IMR-90 (cell line): Measurements from ENCODE around the gene MYO1D. TPM values are rescaled to one million over a fixed set of nuclear protein-coding genes. Genes with fewer than 3 reads are reported as not detected.

Experiments
- ATAC-seq: fragments of 200-7000 bp; cut with Tn5 transposase; 2 replicates; pipeline ENCODE4 v1.9.1; 2020; ENCODE audit warnings: low read depth, mild to moderate bottlenecking, moderate library complexity
- BruUV-seq: library from RNA; stranded (reverse); fragments of 400-500 nt; replicated peaks from 2 replicates; lab custom pipeline; 2021; lab: Mats Ljungman, UMichigan
- CTCF ChIA-PET: fragments of 300-600 bp; formaldehyde crosslinking; extraction: SDS; loops from one replicate; lab custom pipeline; 2021; ENCODE audit warnings: antibody characterized with exemption; lab: Yijun Ruan, JAX
- POLR2A ChIA-PET: fragments of 300-600 bp; sonication (Branson Sonifier 250); formaldehyde crosslinking; loops from one replicate; lab custom pipeline; 2022; ENCODE audit warnings: antibody characterized with exemption; ENCODE audit not compliant: unreplicated experiment; lab: Charles Lee
- DNase-seq: peaks from one replicate; pipeline ENCODE4 v3.0.0; 2013
- H2AFZ ChIP-seq: replicated peaks from 2 replicates; pipeline ENCODE3; 2013; ENCODE audit warnings: low read length, mild to moderate bottlenecking; ENCODE audit not compliant: poor library complexity
- H2AK5ac ChIP-seq: 2 replicates; pipeline ENCODE4 v1.6.1; 2013; ENCODE audit warnings: low read depth, low read length, inconsistent platforms
- H2AK9ac ChIP-seq: replicated peaks from 2 replicates; pipeline ENCODE3; 2013; ENCODE audit warnings: mild to moderate bottlenecking, low read depth, low read length, moderate library complexity; ENCODE audit not compliant: poor library complexity
- H2BK120ac ChIP-seq: 2 replicates; pipeline ENCODE4 v1.6.1; 2013; ENCODE audit warnings: low read depth, low read length, inconsistent platforms
- H2BK15ac ChIP-seq: 3 replicates; pipeline ENCODE4 v1.6.1; 2013; ENCODE audit warnings: low read depth, low read length, inconsistent platforms
- H2BK20ac ChIP-seq: 2 replicates; pipeline ENCODE4 v1.6.1; 2013; ENCODE audit warnings: low read depth, mild to moderate bottlenecking, inconsistent platforms, low read length, moderate library complexity
- H2BK5ac ChIP-seq: 2 replicates; pipeline ENCODE4 v1.6.1; 2013; ENCODE audit warnings: mild to moderate bottlenecking, low read depth, low read length, inconsistent platforms; ENCODE audit not compliant: poor library complexity, severe bottlenecking
- H3K14ac ChIP-seq: replicated peaks from 2 replicates; pipeline ENCODE4 v1.6.1; 2013; ENCODE audit warnings: low read depth, low read length, inconsistent platforms
- H3K18ac ChIP-seq: 2 replicates; pipeline ENCODE4 v1.6.1; 2013; ENCODE audit warnings: low read depth, low read length, control low read depth
- H3K23ac ChIP-seq: 2 replicates; pipeline ENCODE4 v1.6.1; 2013; ENCODE audit warnings: low read depth, low read length, inconsistent platforms
- H3K27ac ChIP-seq: 2 replicates; pipeline ENCODE4 v1.5.1; 2013; ENCODE audit warnings: mild to moderate bottlenecking, control low read depth, low read length; ENCODE audit not compliant: insufficient read depth
- H3K27me3 ChIP-seq: 2 replicates; pipeline ENCODE4 v1.6.1; 2013; ENCODE audit warnings: low read length; ENCODE audit not compliant: control insufficient read depth, insufficient read depth
- H3K36me3 ChIP-seq: 2 replicates; pipeline ENCODE4 v1.6.1; 2013; ENCODE audit warnings: low read length, mixed read lengths; ENCODE audit not compliant: control insufficient read depth, insufficient read depth
- H3K4ac ChIP-seq: 2 replicates; pipeline ENCODE4 v1.6.1; 2013; ENCODE audit warnings: low read depth, low read length, inconsistent platforms
- H3K4me1 ChIP-seq: 2 replicates; pipeline ENCODE4 v1.6.1; 2013; ENCODE audit warnings: low read length, mixed read lengths; ENCODE audit not compliant: control insufficient read depth, insufficient read depth
- H3K4me2 ChIP-seq: 2 replicates; pipeline ENCODE4 v1.6.1; 2013; ENCODE audit warnings: low read depth, mild to moderate bottlenecking, control low read depth, low read length, moderate library complexity
- H3K4me3 ChIP-seq: 2 replicates; pipeline ENCODE4 v1.5.1; 2013; ENCODE audit warnings: low read depth, mild to moderate bottlenecking, control low read depth, low read length, moderate library complexity; ENCODE audit not compliant: insufficient read depth
- H3K56ac ChIP-seq: 2 replicates; pipeline ENCODE4 v1.6.1; 2013; ENCODE audit warnings: low read length, inconsistent platforms; ENCODE audit not compliant: insufficient read depth; ENCODE audit errors: extremely low read depth
- H3K79me1 ChIP-seq, 2 experiments: 2 replicates each; pipeline ENCODE4 v1.6.1; 2013; ENCODE audit warnings: low read length in 2 of 2, inconsistent platforms in 1 of 2, low read depth in 1 of 2
- H3K9ac ChIP-seq: 2 replicates; pipeline ENCODE4 v1.6.1; 2013; ENCODE audit warnings: low read depth, low read length, control low read depth
- H3K9me1 ChIP-seq: 2 replicates; pipeline ENCODE4 v1.6.1; 2013; ENCODE audit warnings: low read length, inconsistent platforms; ENCODE audit not compliant: insufficient read depth
- H3K9me3 ChIP-seq: 2 replicates; pipeline ENCODE4 v1.6.1; 2013; ENCODE audit warnings: low read length; ENCODE audit not compliant: control insufficient read depth, insufficient read depth
- H4K20me1 ChIP-seq: 2 replicates; pipeline ENCODE4 v1.6.1; 2013; ENCODE audit warnings: low read length, inconsistent platforms; ENCODE audit not compliant: insufficient read depth
- H4K5ac ChIP-seq: 2 replicates; pipeline ENCODE4 v1.6.1; 2013; ENCODE audit warnings: mild to moderate bottlenecking, low read depth, low read length, control low read depth
- H4K8ac ChIP-seq, 2 experiments: 2 replicates each; pipeline ENCODE4 v1.6.1; 2013; ENCODE audit warnings: low read depth in 2 of 2, low read length in 2 of 2, control low read depth in 1 of 2, inconsistent platforms in 1 of 2
- H4K91ac ChIP-seq: 2 replicates; pipeline ENCODE4 v1.6.1; 2013; ENCODE audit warnings: low read depth, low read length, inconsistent platforms; ENCODE audit not compliant: insufficient read depth
- BHLHE40 ChIP-seq: fragments of 150-350 bp; IDR thresholded peaks from 2 replicates; pipeline ENCODE4 v1.6.1; 2016; ENCODE audit warnings: mild to moderate bottlenecking, low read depth, low read length
- MAZ ChIP-seq: IDR thresholded peaks from 2 replicates; pipeline ENCODE4 v1.6.1; 2012; ENCODE audit warnings: low read depth, mild to moderate bottlenecking, low read length, improper control_type of control experiment, moderate library complexity, borderline replicate concordance
- MXI1 ChIP-seq: IDR thresholded peaks from 2 replicates; pipeline ENCODE4 v1.6.1; 2012; ENCODE audit warnings: low read depth, mild to moderate bottlenecking, low read length, moderate library complexity, borderline replicate concordance
- POLR2A ChIP-seq: IDR thresholded peaks from 2 replicates; pipeline ENCODE4 v1.6.1; 2012; ENCODE audit warnings: mild to moderate bottlenecking, low read depth, low read length
- WGBS, 2 experiments: methylation state at CpG; one replicate each; pipeline versions ENCODE4 v1.1.5 to v1.1.7; 2013; ENCODE audit warnings: missing lambda C conversion rate in 2 of 2; ENCODE audit not compliant: insufficient read length in 1 of 2; ENCODE audit errors: extremely low coverage in 2 of 2; 5-methylcytosine and 5-hydroxymethylcytosine counted together
- dilution Hi-C: fragments of 300-500 bp; cut with HindIII; formaldehyde crosslinking; loops from one replicate; pipeline ENCODE4 v1.14.3; 2018; ENCODE audit warnings: low sequenced_read_pairs; ENCODE audit not compliant: unreplicated experiment
- in situ Hi-C: fragments of 300-500 bp; cut with MboI; formaldehyde crosslinking; loops from 3 replicates; pipeline ENCODE4 v1.14.3; 2019; ENCODE audit warnings: low sequenced_read_pairs, inconsistent platforms, mixed read lengths
- intact Hi-C: fragments of 100-400 bp; cut with micrococcal nuclease; formaldehyde crosslinking; loops from 2 replicates; pipeline ENCODE4 v1.10.0; 2022
- polyA plus RNA-seq, 3 experiments: library from polyadenylated mRNA; depleted of rRNA; stranded (reverse); fragments of >200 nt; gene quantifications; 2 replicates each; pipeline ENCODE4 v1.2.3, GENCODE V29; 2012; ENCODE audit warnings: low replicate concordance in 1 of 3
- total RNA-seq: library from RNA; depleted of rRNA; stranded (reverse); fragments of >200 nt; gene quantifications from 2 replicates; pipeline ENCODE4 v1.2.3, GENCODE V29; 2012
- TF ChIP-seq, protein P1 (sequence below): fragments of 150-350 bp; IDR thresholded peaks from 2 replicates; pipeline ENCODE4 v1.6.1; 2016; ENCODE audit warnings: low read depth, mild to moderate bottlenecking, low read length, moderate library complexity, borderline replicate concordance

The MYO1D gene
- total and polyA plus RNA-seq, 2 of the 4 experiments (the other 2 are of a cell fraction) = 0.63 to 0.90 TPM

DNA sequence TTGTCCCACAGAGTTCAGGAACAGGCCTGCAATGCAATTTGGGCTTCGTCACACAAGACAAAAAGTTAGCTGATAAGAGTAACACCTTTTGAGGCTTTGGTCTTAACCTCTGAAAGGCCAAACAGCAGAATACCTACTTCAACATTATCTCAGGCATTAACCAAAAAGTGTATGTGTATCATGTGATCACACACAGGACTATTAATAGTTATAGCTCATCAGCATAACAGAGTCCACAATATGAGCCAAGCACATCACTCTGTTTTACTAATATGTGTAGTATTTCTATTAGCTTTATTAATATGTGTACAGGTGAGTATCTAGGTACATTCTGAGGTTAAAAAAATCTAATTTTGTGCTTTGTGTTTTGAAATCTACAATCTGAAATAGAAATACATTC is 30.8 kb downstream of the MYO1D start:
- Histone ChIP-seq H3K23ac (no peak overlapping the region), H3K27ac (no peak overlapping the region), H3K4me2 (no peak overlapping the region), H3K4ac (no peak overlapping the region), H3K56ac (no peak overlapping the region), H3K4me1 (no peaks in the 10 kb centered on the region), H2BK120ac (no peak overlapping the region), H4K5ac (no peak overlapping the region), H3K36me3 (no peaks in the 10 kb centered on the region), H3K9ac (no peak overlapping the region), H4K8ac (no peak overlapping the region), H2AK9ac (no peak overlapping the region), H2BK20ac (no peak overlapping the region), H3K14ac (no peak overlapping the region), H4K20me1 (no peaks in the 10 kb centered on the region), H3K18ac (no peak overlapping the region), H3K27me3 (no peaks in the 10 kb centered on the region; the same call in 1 of the 2 replicates), H3K9me1 (no peaks in the 10 kb centered on the region), H3K79me1 (no peaks in the 10 kb centered on the region), H4K91ac (no peak overlapping the region), H2BK5ac (no peak overlapping the region), H2BK15ac (no peak overlapping the region), H3K4me3 (no peak overlapping the region), H3K9me3 (no peaks in the 10 kb centered on the region), H2AFZ (no peak overlapping the region), H2AK5ac (no peak overlapping the region)
- DNase-seq (no peak), ATAC-seq (no peak)
- intact Hi-C loops (no loop called here), dilution Hi-C loops (no loop called here), in situ Hi-C loops (no loop called here)
- CTCF ChIA-PET = interaction anchor here (0.6 kb wide), 1 partner anchor 180 kb away, joined by 3 read pairs; no protein-coding TSS in a partner anchor
- BruUV-seq = no TSS peak
- TF ChIP-seq, protein P1, sequence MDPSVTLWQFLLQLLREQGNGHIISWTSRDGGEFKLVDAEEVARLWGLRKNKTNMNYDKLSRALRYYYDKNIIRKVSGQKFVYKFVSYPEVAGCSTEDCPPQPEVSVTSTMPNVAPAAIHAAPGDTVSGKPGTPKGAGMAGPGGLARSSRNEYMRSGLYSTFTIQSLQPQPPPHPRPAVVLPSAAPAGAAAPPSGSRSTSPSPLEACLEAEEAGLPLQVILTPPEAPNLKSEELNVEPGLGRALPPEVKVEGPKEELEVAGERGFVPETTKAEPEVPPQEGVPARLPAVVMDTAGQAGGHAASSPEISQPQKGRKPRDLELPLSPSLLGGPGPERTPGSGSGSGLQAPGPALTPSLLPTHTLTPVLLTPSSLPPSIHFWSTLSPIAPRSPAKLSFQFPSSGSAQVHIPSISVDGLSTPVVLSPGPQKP = no peak
- no peak for TF ChIP-seq BHLHE40
- TF ChIP-seq POLR2A = no peak
- no peak for TF ChIP-seq MXI1
- no peak for TF ChIP-seq MAZ
- WGBS, 2 experiments = no CpG with 5 or more reads among the region's 1 CpG
- POLR2A ChIA-PET = no interaction called here
